ENCODE data around the gene PDE4DIP. TPM values are rescaled to one million over a fixed set of nuclear protein-coding genes. Genes with fewer than 3 reads are reported as not detected.
"Not testable (repeated sequence)": the region's sequence is repeated elsewhere in the genome, so short reads cannot be mapped to it uniquely, and the experiment has no call there.

PDE4DIP gene
- total and polyA plus RNA-seq, 2 donors (not counting 3 experiments of a cell fraction or from before 2014, with no cell fraction given): 6.3 to 26.4 TPM

GRCh38 chr1:148929253-148929652 is 85.0 kb downstream of the PDE4DIP start:
- dilution Hi-C loops (cut with MboI; ENCODE audit: extremely low pct_ligation_motif_present, low sequenced_read_pairs); H3K4me3 ChIP-seq (replicated peaks in 1 of 3; ENCODE audit: insufficient read depth in 1 of 3, low read depth in 1 of 3, low read length in 3 of 3); H3K4me1 ChIP-seq (ENCODE audit: control insufficient read depth, extremely low read depth, insufficient read depth, low read length); BruUV-seq (replicated peaks); H2AFZ ChIP-seq (ENCODE audit: low read depth, low read length); POLR2A ChIA-PET; H3K36me3 ChIP-seq (ENCODE audit: control insufficient read depth in 2 of 2, extremely low read depth in 1 of 2, insufficient read depth in 2 of 2, low read length in 2 of 2); H4K20me1 ChIP-seq (replicated peaks; ENCODE audit: control insufficient read depth, extremely low read depth, insufficient read depth, low read length); H3K9me3 ChIP-seq (replicated peaks; ENCODE audit: control insufficient read depth, insufficient read depth, low read length); intact Hi-C loops (cut with micrococcal nuclease); H3K27me3 ChIP-seq (ENCODE audit: control insufficient read depth in 2 of 2, insufficient read depth in 2 of 2, low read length in 2 of 2); H3K27ac ChIP-seq (ENCODE audit: insufficient read depth, low read depth, low read length); H3K9me1 ChIP-seq (replicated peaks; ENCODE audit: control insufficient read depth, extremely low read depth, insufficient read depth, low read length); H3K4me2 ChIP-seq (ENCODE audit: insufficient read depth, low read length); CTCF ChIA-PET; H3K79me2 ChIP-seq (ENCODE audit: control insufficient read depth, insufficient read depth, low read length); FAIRE-seq; H3K9ac ChIP-seq (replicated peaks; ENCODE audit: extremely low read depth, insufficient read depth, low read length): not testable (repeated sequence)
- peak; percentile 2 for DNase-seq (ENCODE audit: low read depth, low spot score)

- H4K20me1 ChIP-seq (replicated peaks; ENCODE audit: control insufficient read depth, extremely low read depth, insufficient read depth, low read length); H3K9me1 ChIP-seq (replicated peaks; ENCODE audit: control insufficient read depth, extremely low read depth, insufficient read depth, low read length); dilution Hi-C loops (cut with MboI; ENCODE audit: extremely low pct_ligation_motif_present, low sequenced_read_pairs); H3K27ac ChIP-seq (ENCODE audit: insufficient read depth, low read depth, low read length); H3K27me3 ChIP-seq (ENCODE audit: control insufficient read depth in 2 of 2, insufficient read depth in 2 of 2, low read length in 2 of 2); H2AFZ ChIP-seq (ENCODE audit: low read depth, low read length); H3K4me1 ChIP-seq (ENCODE audit: control insufficient read depth, extremely low read depth, insufficient read depth, low read length); BruUV-seq (replicated peaks); H3K4me3 ChIP-seq (replicated peaks in 1 of 3; ENCODE audit: insufficient read depth in 1 of 3, low read depth in 1 of 3, low read length in 3 of 3); intact Hi-C loops (cut with micrococcal nuclease); DNase-seq (ENCODE audit: low read depth, low spot score); CTCF ChIA-PET; H3K79me2 ChIP-seq (ENCODE audit: control insufficient read depth, insufficient read depth, low read length); H3K9ac ChIP-seq (replicated peaks; ENCODE audit: extremely low read depth, insufficient read depth, low read length); H3K4me2 ChIP-seq (ENCODE audit: insufficient read depth, low read length); H3K36me3 ChIP-seq (ENCODE audit: control insufficient read depth in 2 of 2, extremely low read depth in 1 of 2, insufficient read depth in 2 of 2, low read length in 2 of 2); H3K9me3 ChIP-seq (replicated peaks; ENCODE audit: control insufficient read depth, insufficient read depth, low read length); POLR2A ChIA-PET; FAIRE-seq: not testable (repeated sequence)
Observed at GRCh38 chr1:148935381-148936002, 91.3 kb downstream of the PDE4DIP start.

GRCh38 chr1:148942906-148943305 is 98.7 kb downstream of the PDE4DIP start:
- H3K4me1 ChIP-seq (ENCODE audit: control insufficient read depth, extremely low read depth, insufficient read depth, low read length); BruUV-seq (replicated peaks); H3K4me2 ChIP-seq (ENCODE audit: insufficient read depth, low read length); CTCF ChIA-PET; intact Hi-C loops (cut with micrococcal nuclease); dilution Hi-C loops (cut with MboI; ENCODE audit: extremely low pct_ligation_motif_present, low sequenced_read_pairs); H2AFZ ChIP-seq (ENCODE audit: low read depth, low read length); H4K20me1 ChIP-seq (replicated peaks; ENCODE audit: control insufficient read depth, extremely low read depth, insufficient read depth, low read length); H3K79me2 ChIP-seq (ENCODE audit: control insufficient read depth, insufficient read depth, low read length); H3K36me3 ChIP-seq (ENCODE audit: control insufficient read depth in 2 of 2, extremely low read depth in 1 of 2, insufficient read depth in 2 of 2, low read length in 2 of 2); H3K9ac ChIP-seq (replicated peaks; ENCODE audit: extremely low read depth, insufficient read depth, low read length); H3K4me3 ChIP-seq (replicated peaks in 1 of 3; ENCODE audit: insufficient read depth in 1 of 3, low read depth in 1 of 3, low read length in 3 of 3); H3K9me1 ChIP-seq (replicated peaks; ENCODE audit: control insufficient read depth, extremely low read depth, insufficient read depth, low read length); POLR2A ChIA-PET; H3K9me3 ChIP-seq (replicated peaks; ENCODE audit: control insufficient read depth, insufficient read depth, low read length); DNase-seq (ENCODE audit: low read depth, low spot score); H3K27me3 ChIP-seq (ENCODE audit: control insufficient read depth in 2 of 2, insufficient read depth in 2 of 2, low read length in 2 of 2); H3K27ac ChIP-seq (ENCODE audit: insufficient read depth, low read depth, low read length): not testable (repeated sequence)
- FAIRE-seq: peak; percentile 84

GRCh38 chr1:148945130-148945529 is 100.9 kb downstream of the PDE4DIP start:
- FAIRE-seq; POLR2A ChIA-PET; dilution Hi-C loops (cut with MboI; ENCODE audit: extremely low pct_ligation_motif_present, low sequenced_read_pairs): not testable (repeated sequence)

More at GRCh38 chr1:148945130-148945529, 100.9 kb downstream of the PDE4DIP start:
- H3K4me3 ChIP-seq (replicated peaks in 1 of 3; ENCODE audit: insufficient read depth in 1 of 3, low read depth in 1 of 3, low read length in 3 of 3); BruUV-seq (replicated peaks); H3K27ac ChIP-seq (ENCODE audit: insufficient read depth, low read depth, low read length); H4K20me1 ChIP-seq (replicated peaks; ENCODE audit: control insufficient read depth, extremely low read depth, insufficient read depth, low read length); H3K4me1 ChIP-seq (ENCODE audit: control insufficient read depth, extremely low read depth, insufficient read depth, low read length); intact Hi-C loops (cut with micrococcal nuclease); CTCF ChIA-PET; H3K9ac ChIP-seq (replicated peaks; ENCODE audit: extremely low read depth, insufficient read depth, low read length); DNase-seq (ENCODE audit: low read depth, low spot score); H3K27me3 ChIP-seq (ENCODE audit: control insufficient read depth in 2 of 2, insufficient read depth in 2 of 2, low read length in 2 of 2); H3K9me1 ChIP-seq (replicated peaks; ENCODE audit: control insufficient read depth, extremely low read depth, insufficient read depth, low read length); H2AFZ ChIP-seq (ENCODE audit: low read depth, low read length); H3K9me3 ChIP-seq (replicated peaks; ENCODE audit: control insufficient read depth, insufficient read depth, low read length); H3K36me3 ChIP-seq (ENCODE audit: control insufficient read depth in 2 of 2, extremely low read depth in 1 of 2, insufficient read depth in 2 of 2, low read length in 2 of 2); H3K79me2 ChIP-seq (ENCODE audit: control insufficient read depth, insufficient read depth, low read length); H3K4me2 ChIP-seq (ENCODE audit: insufficient read depth, low read length): not testable (repeated sequence)

Measured in endothelial cell of umbilical vein (primary cell).